ENCODE measurements around the gene MMP7. TPM values are rescaled to one million over a fixed set of nuclear protein-coding genes. Genes with fewer than 3 reads are reported as not detected.

MMP7 gene
- total and polyA plus RNA-seq, 2 experiments from 2014 or later: not detected

GRCh38 chr11:102555091-102555490 lies 24.5 kb upstream of the MMP7 start:
- Mint-ChIP-seq H3K27me3 (ENCODE audit: insufficient read depth, low read depth, poor library complexity) (no peaks in the 10 kb centered on the region), H3K4me1 (peaks cover 25% of the 10 kb centered on the region), H3K36me3 (ENCODE audit: low read depth) (peaks cover 13% of the 10 kb centered on the region; the same call in 2 of the 3 replicates), H3K4me3 (no peak overlapping the region), H3K9me3 (peaks cover 11% of the 10 kb centered on the region; the same call in 2 of the 3 replicates), H3K27ac (no peak overlapping the region)
- Histone ChIP-seq H4K20me1 (replicated peaks; ENCODE audit: insufficient read depth) (no peaks in the 10 kb centered on the region), H3K9me2 (ENCODE audit: insufficient read depth) (no peaks in the 10 kb centered on the region), H3K27me3 (ENCODE audit: insufficient read depth) (no peaks in the 10 kb centered on the region), H3K36me3 (ENCODE audit: insufficient read depth) (no peaks in the 10 kb centered on the region), H3F3A (replicated peaks; ENCODE audit: low read depth) (no peaks in the 10 kb centered on the region), H2AFZ (0 out of 2 replicates have a peak overlapping the region, but pooled peaks have one; percentile 18), H3K79me2 (replicated peaks; ENCODE audit: insufficient read depth) (no peaks in the 10 kb centered on the region), H3K4me3 (no peak overlapping the region), H3K4me1 (ENCODE audit: insufficient read depth) (peaks cover 26% of the 10 kb centered on the region), H3K27ac (ENCODE audit: low read depth) (no peak overlapping the region), H3K4me2 (no peak overlapping the region)
- ATAC-seq (no peak), DNase-seq (ENCODE audit: low spot score) (no peak)
- TF ChIP-seq NANOG (IDR thresholded peaks at IDR 0.05; ENCODE audit: borderline replicate concordance) (no peak), EZH2 (IDR thresholded peaks at IDR 0.05; ENCODE audit: low read depth, unreplicated experiment) (no peak)
- TF ChIP-seq, protein P1, sequence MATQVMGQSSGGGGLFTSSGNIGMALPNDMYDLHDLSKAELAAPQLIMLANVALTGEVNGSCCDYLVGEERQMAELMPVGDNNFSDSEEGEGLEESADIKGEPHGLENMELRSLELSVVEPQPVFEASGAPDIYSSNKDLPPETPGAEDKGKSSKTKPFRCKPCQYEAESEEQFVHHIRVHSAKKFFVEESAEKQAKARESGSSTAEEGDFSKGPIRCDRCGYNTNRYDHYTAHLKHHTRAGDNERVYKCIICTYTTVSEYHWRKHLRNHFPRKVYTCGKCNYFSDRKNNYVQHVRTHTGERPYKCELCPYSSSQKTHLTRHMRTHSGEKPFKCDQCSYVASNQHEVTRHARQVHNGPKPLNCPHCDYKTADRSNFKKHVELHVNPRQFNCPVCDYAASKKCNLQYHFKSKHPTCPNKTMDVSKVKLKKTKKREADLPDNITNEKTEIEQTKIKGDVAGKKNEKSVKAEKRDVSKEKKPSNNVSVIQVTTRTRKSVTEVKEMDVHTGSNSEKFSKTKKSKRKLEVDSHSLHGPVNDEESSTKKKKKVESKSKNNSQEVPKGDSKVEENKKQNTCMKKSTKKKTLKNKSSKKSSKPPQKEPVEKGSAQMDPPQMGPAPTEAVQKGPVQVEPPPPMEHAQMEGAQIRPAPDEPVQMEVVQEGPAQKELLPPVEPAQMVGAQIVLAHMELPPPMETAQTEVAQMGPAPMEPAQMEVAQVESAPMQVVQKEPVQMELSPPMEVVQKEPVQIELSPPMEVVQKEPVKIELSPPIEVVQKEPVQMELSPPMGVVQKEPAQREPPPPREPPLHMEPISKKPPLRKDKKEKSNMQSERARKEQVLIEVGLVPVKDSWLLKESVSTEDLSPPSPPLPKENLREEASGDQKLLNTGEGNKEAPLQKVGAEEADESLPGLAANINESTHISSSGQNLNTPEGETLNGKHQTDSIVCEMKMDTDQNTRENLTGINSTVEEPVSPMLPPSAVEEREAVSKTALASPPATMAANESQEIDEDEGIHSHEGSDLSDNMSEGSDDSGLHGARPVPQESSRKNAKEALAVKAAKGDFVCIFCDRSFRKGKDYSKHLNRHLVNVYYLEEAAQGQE (IDR thresholded peaks at IDR 0.05; ENCODE audit: unreplicated experiment): no peak

- no peak overlapping the region for H3K4me2 ChIP-seq
- no peaks in the 10 kb centered on the region for H3F3A ChIP-seq (replicated peaks; ENCODE audit: low read depth)
- H3K27ac ChIP-seq (ENCODE audit: low read depth): no peak overlapping the region
- Mint-ChIP-seq H3K27me3 (ENCODE audit: insufficient read depth, low read depth, poor library complexity) (no peaks in the 10 kb centered on the region), H3K9me3 (peaks cover 11% of the 10 kb centered on the region; the same call in 2 of the 3 replicates), H3K4me1 (peaks cover 13% of the 10 kb centered on the region), H3K27ac (no peak overlapping the region), H3K4me3 (no peak overlapping the region), H3K36me3 (ENCODE audit: low read depth) (peaks cover 13% of the 10 kb centered on the region; the same call in 2 of the 3 replicates)
- H4K20me1 ChIP-seq (replicated peaks; ENCODE audit: insufficient read depth): no peaks in the 10 kb centered on the region
- no peaks in the 10 kb centered on the region for H3K27me3 ChIP-seq (ENCODE audit: insufficient read depth)
- H2AFZ ChIP-seq: no peak overlapping the region
- DNase-seq (ENCODE audit: low spot score) (no peak), ATAC-seq (no peak)
- no peaks in the 10 kb centered on the region for H3K79me2 ChIP-seq (replicated peaks; ENCODE audit: insufficient read depth)
- no peaks in the 10 kb centered on the region for H3K9me2 ChIP-seq (ENCODE audit: insufficient read depth)
- no peaks in the 10 kb centered on the region for H3K36me3 ChIP-seq (ENCODE audit: insufficient read depth)
- H3K4me1 ChIP-seq (ENCODE audit: insufficient read depth): peaks cover 15% of the 10 kb centered on the region; the same call in 1 of the 2 replicates
- H3K4me3 ChIP-seq: no peak overlapping the region
- no peak for TF ChIP-seq ETS1 (IDR thresholded peaks at IDR 0.05)
- no peak for TF ChIP-seq ZNF462 (CRISPR knock-in tag; IDR thresholded peaks at IDR 0.05)
- no peak for TF ChIP-seq EZH2phosphoT487 (IDR thresholded peaks at IDR 0.05; ENCODE audit: unreplicated experiment)
- TF ChIP-seq NANOG (IDR thresholded peaks at IDR 0.05; ENCODE audit: borderline replicate concordance): no peak
- TF ChIP-seq, protein P1 (IDR thresholded peaks at IDR 0.05; ENCODE audit: unreplicated experiment): no peak
These were observed 23.3 kb upstream of the MMP7 start for GRCh38 chr11:102553835-102554282.

All from GM23338 (cell line).